Astrocyte (in vitro differentiated cells and primary cell): ENCODE results near the gene ARRB1. TPM values are rescaled to one million over a fixed set of nuclear protein-coding genes. Genes with fewer than 3 reads are reported as not detected.

Experiments
- DNase-seq: peaks from one replicate; pipeline ENCODE4 v3.0.0-alpha.2; 2010; ENCODE audit warnings: low read depth
- FAIRE-seq: peaks from 2 replicates; lab custom pipeline; 2011; peaks lifted over from hg19 to GRCh38; lab: Jason Lieb, UNC
- H2AFZ ChIP-seq: 2 replicates; pipeline ENCODE4 v1.6.0; 2012; ENCODE audit warnings: low read depth, low read length, inconsistent platforms
- H3K27ac ChIP-seq: 2 replicates; pipeline ENCODE4 v1.5.1; 2011; ENCODE audit warnings: low read depth, low read length, inconsistent platforms
- H3K27me3 ChIP-seq: 2 replicates; pipeline ENCODE4 v1.6.0; 2011; ENCODE audit warnings: low read length, inconsistent platforms; ENCODE audit not compliant: insufficient read depth
- H3K36me3 ChIP-seq: 2 replicates; pipeline ENCODE4 v1.5.1; 2011; ENCODE audit warnings: low read length, inconsistent platforms; ENCODE audit not compliant: insufficient read depth
- H3K4me1 ChIP-seq: 2 replicates; pipeline ENCODE4 v1.5.1; 2011; ENCODE audit warnings: low read length, inconsistent platforms; ENCODE audit not compliant: insufficient read depth
- H3K4me2 ChIP-seq: 2 replicates; pipeline ENCODE4 v1.6.0; 2012; ENCODE audit warnings: low read length, inconsistent platforms
- H3K4me3 ChIP-seq: 2 replicates; pipeline ENCODE4 v1.5.1; 2011; ENCODE audit warnings: low read depth, mild to moderate bottlenecking, low read length, inconsistent platforms; ENCODE audit not compliant: insufficient read depth
- H3K79me2 ChIP-seq: 2 replicates; pipeline ENCODE4 v1.6.0; 2012; ENCODE audit warnings: mild to moderate bottlenecking, low read length, inconsistent platforms; ENCODE audit not compliant: insufficient read depth
- H3K9ac ChIP-seq: 2 replicates; pipeline ENCODE4 v1.6.0; 2012; ENCODE audit warnings: mild to moderate bottlenecking, low read length, inconsistent platforms
- H3K9me3 ChIP-seq: 2 replicates; pipeline ENCODE4 v1.5.1; 2012; ENCODE audit warnings: low read depth, mild to moderate bottlenecking, low read length, inconsistent platforms; ENCODE audit not compliant: insufficient read depth
- H4K20me1 ChIP-seq: 2 replicates; pipeline ENCODE4 v1.6.0; 2012; ENCODE audit warnings: low read length, inconsistent platforms; ENCODE audit not compliant: insufficient read depth
- H3K27ac Mint-ChIP-seq: one replicate; pipeline ENCODE4 v1.8.0; 2021; ENCODE audit warnings: mild to moderate bottlenecking, mixed read lengths; ENCODE audit not compliant: unreplicated experiment
- H3K27me3 Mint-ChIP-seq: one replicate; pipeline ENCODE4 v1.8.0; 2021; ENCODE audit warnings: low read depth, mixed read lengths; ENCODE audit not compliant: unreplicated experiment
- H3K36me3 Mint-ChIP-seq: one replicate; pipeline ENCODE4 v1.8.0; 2021; ENCODE audit warnings: low read depth, mixed read lengths; ENCODE audit not compliant: unreplicated experiment
- H3K4me1 Mint-ChIP-seq: one replicate; pipeline ENCODE4 v1.8.0; 2021; ENCODE audit warnings: low read depth, mixed read lengths; ENCODE audit not compliant: unreplicated experiment
- H3K4me3 Mint-ChIP-seq: one replicate; pipeline ENCODE4 v1.8.0; 2021; ENCODE audit warnings: mild to moderate bottlenecking, moderate library complexity, mixed read lengths; ENCODE audit not compliant: unreplicated experiment
- H3K9me3 Mint-ChIP-seq: one replicate; pipeline ENCODE4 v1.8.0; 2021; ENCODE audit warnings: mild to moderate bottlenecking, mixed read lengths; ENCODE audit not compliant: unreplicated experiment
- EZH2 ChIP-seq: IDR thresholded peaks from 2 replicates; pipeline ENCODE4 v1.6.1; 2012; ENCODE audit warnings: mild to moderate bottlenecking, low read length, inconsistent platforms; ENCODE audit not compliant: insufficient read depth
- total RNA-seq: library from RNA; stranded (reverse); gene quantifications from 2 replicates; pipeline ENCODE4 v1.2.1, GENCODE V29; 2021
- TF ChIP-seq, protein P1 (sequence below): IDR thresholded peaks from 2 replicates; pipeline ENCODE4 v1.5.1; 2011; ENCODE audit warnings: low read depth, mild to moderate bottlenecking, inconsistent platforms, low read length, moderate library complexity; ENCODE audit not compliant: insufficient read depth

The ARRB1 gene
- total RNA-seq, 1 donor from 2014 or later: 28.5 TPM

DNA sequence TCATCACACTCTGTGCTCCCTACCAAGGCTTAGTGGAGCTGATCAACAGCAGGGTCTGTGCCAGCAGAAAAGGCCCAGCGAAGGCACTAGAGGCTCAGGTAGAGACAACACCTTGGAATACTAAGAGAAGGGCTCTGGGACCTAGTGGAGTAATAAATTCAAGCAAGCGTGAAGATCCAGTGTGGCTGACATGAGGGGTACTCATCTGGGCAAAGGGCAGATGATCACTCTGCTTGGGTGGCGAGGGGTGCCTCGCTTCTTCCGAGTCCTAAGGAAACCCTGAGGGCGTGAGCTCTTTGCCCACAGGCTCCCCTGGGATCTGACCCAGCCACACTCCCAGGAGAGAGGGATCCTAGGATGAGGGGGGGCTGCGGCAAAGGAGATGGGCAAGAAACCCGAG lies 114.4 kb downstream of the ARRB1 start:
- no peaks in the 10 kb centered on the region for H3K36me3 Mint-ChIP-seq
- no peaks in the 10 kb centered on the region for H4K20me1 ChIP-seq
- peaks cover 8% of the 10 kb centered on the region for H3K4me1 Mint-ChIP-seq
- H3K4me3 Mint-ChIP-seq: no peak overlapping the region
- H2AFZ ChIP-seq: no peak overlapping the region
- peaks cover under 1% of the 10 kb centered on the region for H3K4me1 ChIP-seq
- no peak overlapping the region for H3K27ac Mint-ChIP-seq
- peaks cover 29% of the 10 kb centered on the region for H3K27me3 Mint-ChIP-seq
- FAIRE-seq (no peak), DNase-seq (no peak)
- H3K27me3 ChIP-seq: peaks cover 27% of the 10 kb centered on the region
- H3K36me3 ChIP-seq: no peaks in the 10 kb centered on the region
- H3K9me3 ChIP-seq: no peaks in the 10 kb centered on the region
- no peak overlapping the region for H3K27ac ChIP-seq
- no peaks in the 10 kb centered on the region for H3K79me2 ChIP-seq
- H3K4me2 ChIP-seq: no peak overlapping the region
- no peak for TF ChIP-seq EZH2
- TF ChIP-seq, protein P1, sequence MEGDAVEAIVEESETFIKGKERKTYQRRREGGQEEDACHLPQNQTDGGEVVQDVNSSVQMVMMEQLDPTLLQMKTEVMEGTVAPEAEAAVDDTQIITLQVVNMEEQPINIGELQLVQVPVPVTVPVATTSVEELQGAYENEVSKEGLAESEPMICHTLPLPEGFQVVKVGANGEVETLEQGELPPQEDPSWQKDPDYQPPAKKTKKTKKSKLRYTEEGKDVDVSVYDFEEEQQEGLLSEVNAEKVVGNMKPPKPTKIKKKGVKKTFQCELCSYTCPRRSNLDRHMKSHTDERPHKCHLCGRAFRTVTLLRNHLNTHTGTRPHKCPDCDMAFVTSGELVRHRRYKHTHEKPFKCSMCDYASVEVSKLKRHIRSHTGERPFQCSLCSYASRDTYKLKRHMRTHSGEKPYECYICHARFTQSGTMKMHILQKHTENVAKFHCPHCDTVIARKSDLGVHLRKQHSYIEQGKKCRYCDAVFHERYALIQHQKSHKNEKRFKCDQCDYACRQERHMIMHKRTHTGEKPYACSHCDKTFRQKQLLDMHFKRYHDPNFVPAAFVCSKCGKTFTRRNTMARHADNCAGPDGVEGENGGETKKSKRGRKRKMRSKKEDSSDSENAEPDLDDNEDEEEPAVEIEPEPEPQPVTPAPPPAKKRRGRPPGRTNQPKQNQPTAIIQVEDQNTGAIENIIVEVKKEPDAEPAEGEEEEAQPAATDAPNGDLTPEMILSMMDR: no peak
- H3K9me3 Mint-ChIP-seq: peaks cover 2% of the 10 kb centered on the region
- no peak overlapping the region for H3K4me3 ChIP-seq
- no peak overlapping the region for H3K9ac ChIP-seq

DNA sequence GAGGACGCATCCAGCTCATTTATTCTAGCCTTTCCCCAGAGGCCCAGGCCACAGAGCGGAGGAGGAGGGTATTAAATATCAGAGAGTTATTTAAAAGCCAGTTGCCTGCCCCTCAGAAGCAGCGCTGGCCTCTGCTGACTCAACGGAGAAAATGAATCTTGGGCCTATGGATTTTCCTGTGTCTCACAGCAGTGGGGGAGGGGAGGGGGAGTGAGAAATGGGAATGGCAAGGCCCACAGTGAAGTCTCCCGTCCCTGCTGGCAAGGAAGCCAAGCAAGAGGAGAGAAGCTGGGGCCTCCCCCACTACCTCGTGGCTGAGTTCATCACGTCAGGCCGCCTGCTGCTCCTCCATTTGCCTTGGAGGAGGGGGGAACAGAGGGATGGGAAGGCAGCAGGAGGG lies 115.4 kb downstream of the ARRB1 start:
- H3K9me3 Mint-ChIP-seq: peaks cover 2% of the 10 kb centered on the region
- H3K27me3 ChIP-seq: peaks cover 27% of the 10 kb centered on the region
- no peaks in the 10 kb centered on the region for H3K4me1 ChIP-seq
- no peak overlapping the region for H3K9ac ChIP-seq
- no peak overlapping the region for H3K27ac ChIP-seq
- H3K4me2 ChIP-seq: no peak overlapping the region
- H3K36me3 Mint-ChIP-seq: peaks cover 2% of the 10 kb centered on the region
- H3K4me3 ChIP-seq: no peak overlapping the region
- no peaks in the 10 kb centered on the region for H3K9me3 ChIP-seq
- H3K4me3 Mint-ChIP-seq: no peak overlapping the region
- H2AFZ ChIP-seq: no peak overlapping the region
- H4K20me1 ChIP-seq: no peaks in the 10 kb centered on the region
- H3K27me3 Mint-ChIP-seq: peaks cover 36% of the 10 kb centered on the region
- no peaks in the 10 kb centered on the region for H3K36me3 ChIP-seq
- no peak for DNase-seq
- TF ChIP-seq, protein P1: no peak
- no peak for TF ChIP-seq EZH2
- no peak overlapping the region for H3K27ac Mint-ChIP-seq
- peaks cover 8% of the 10 kb centered on the region for H3K4me1 Mint-ChIP-seq
- FAIRE-seq: no peak
- H3K79me2 ChIP-seq: no peaks in the 10 kb centered on the region

DNA sequence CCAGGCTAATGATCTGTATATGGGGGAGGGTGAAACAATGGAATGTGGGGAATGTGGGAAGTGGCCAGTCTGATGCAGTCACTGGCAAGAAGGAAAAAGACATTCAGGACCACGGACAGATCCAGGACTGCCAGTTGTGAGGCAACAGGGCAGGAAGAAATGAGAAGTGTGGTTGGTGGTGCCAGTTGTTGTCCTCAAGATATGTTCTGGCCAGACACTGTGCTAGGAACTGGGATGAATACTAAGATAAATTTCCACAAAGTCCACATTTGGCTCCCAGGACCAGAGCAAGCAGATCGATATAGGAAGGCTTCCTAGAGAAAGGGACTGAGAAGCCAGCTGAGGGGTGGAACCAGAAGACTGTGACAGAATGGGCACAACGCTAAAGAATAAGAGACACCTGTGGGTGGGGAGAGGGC lies 117.7 kb downstream of the ARRB1 start:
- H3K27me3 ChIP-seq: peaks cover 15% of the 10 kb centered on the region
- H2AFZ ChIP-seq: no peak overlapping the region
- TF ChIP-seq, protein P1: no peak
- TF ChIP-seq EZH2: no peak
- H3K27me3 Mint-ChIP-seq: peaks cover 39% of the 10 kb centered on the region
- no peak overlapping the region for H3K4me2 ChIP-seq
- no peaks in the 10 kb centered on the region for H3K4me1 ChIP-seq
- no peak overlapping the region for H3K27ac ChIP-seq
- no peak overlapping the region for H3K27ac Mint-ChIP-seq
- H3K4me3 Mint-ChIP-seq: no peak overlapping the region
- H3K4me3 ChIP-seq: no peak overlapping the region
- H3K9me3 ChIP-seq: no peaks in the 10 kb centered on the region
- peaks cover 8% of the 10 kb centered on the region for H3K4me1 Mint-ChIP-seq
- FAIRE-seq: peak; percentile 52
- no peaks in the 10 kb centered on the region for H4K20me1 ChIP-seq
- no peaks in the 10 kb centered on the region for H3K79me2 ChIP-seq
- H3K9ac ChIP-seq: no peak overlapping the region
- peak; percentile 41 for DNase-seq
- H3K9me3 Mint-ChIP-seq: peaks cover 2% of the 10 kb centered on the region
- H3K36me3 Mint-ChIP-seq: peaks cover 2% of the 10 kb centered on the region
- no peaks in the 10 kb centered on the region for H3K36me3 ChIP-seq
